GM18867 (cell line): ENCODE measurements around the gene SLC6A8.
"Not testable (repeated sequence)": the region's sequence is repeated elsewhere in the genome, so short reads cannot be mapped to it uniquely, and the experiment has no call there.

Experiments used
- ATAC-seq: cut with Tn5 transposase; IDR thresholded peaks from one replicate; pipeline ENCODE4 v1.9.1; 2021; ENCODE audit warnings: mild to moderate bottlenecking, moderate library complexity; ENCODE audit not compliant: unreplicated experiment

The SLC6A8 gene

GRCh38 chrX:153743468-153744209 is 55.9 kb downstream of the SLC6A8 start:
- ATAC-seq, result not testable (repeated sequence)

- no peak for ATAC-seq
Observed at GRCh38 chrX:153744210-153745066, 56.7 kb downstream of the SLC6A8 start.

- not testable (repeated sequence) for ATAC-seq
Observed at GRCh38 chrX:153745067-153745433, 57.3 kb downstream of the SLC6A8 start.
